ENCODE results near the gene SYT17. TPM values are rescaled to one million over a fixed set of nuclear protein-coding genes. Genes with fewer than 3 reads are reported as not detected.

SYT17 gene, protein sequence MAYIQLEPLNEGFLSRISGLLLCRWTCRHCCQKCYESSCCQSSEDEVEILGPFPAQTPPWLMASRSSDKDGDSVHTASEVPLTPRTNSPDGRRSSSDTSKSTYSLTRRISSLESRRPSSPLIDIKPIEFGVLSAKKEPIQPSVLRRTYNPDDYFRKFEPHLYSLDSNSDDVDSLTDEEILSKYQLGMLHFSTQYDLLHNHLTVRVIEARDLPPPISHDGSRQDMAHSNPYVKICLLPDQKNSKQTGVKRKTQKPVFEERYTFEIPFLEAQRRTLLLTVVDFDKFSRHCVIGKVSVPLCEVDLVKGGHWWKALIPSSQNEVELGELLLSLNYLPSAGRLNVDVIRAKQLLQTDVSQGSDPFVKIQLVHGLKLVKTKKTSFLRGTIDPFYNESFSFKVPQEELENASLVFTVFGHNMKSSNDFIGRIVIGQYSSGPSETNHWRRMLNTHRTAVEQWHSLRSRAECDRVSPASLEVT
- 0.65 TPM in 1 of 2 replicates, not detected in the other for total RNA-seq

GRCh38 chr16:19167710-19168370 is at the start of gene SYT17:
TSS of gene SYT17 (plus strand) at chr16:19168240. CDS start at chr16:19168647, 407 bp downstream.

GRCh38 chr16:19285431-19285830 is 117.4 kb downstream of the SYT17 start, which contains the start of gene CLEC19A:
TSS of gene CLEC19A (plus strand) at chr16:19285731. CDS start at chr16:19285852, 121 bp downstream.

Other genes starting within 250 kb of the SYT17 start
- 16.6 and 38.6 TPM in 2 replicates for gene SMG1, start 241.8 kb upstream of the SYT17 start, total RNA-seq
- 1.1 TPM in 1 of 2 replicates, not detected in the other for gene TMC7, start 184.3 kb upstream of the SYT17 start, total RNA-seq
- 6.6 and 10.8 TPM in 2 replicates for gene COQ7, start 100.6 kb upstream of the SYT17 start, total RNA-seq
- gene ITPRIPL2, start 54.3 kb upstream of the SYT17 start, total RNA-seq = 23.6 and 45.7 TPM in 2 replicates
- gene CLEC19A, start 117.5 kb downstream of the SYT17 start, total RNA-seq = not detected in 2 replicates
- not detected in 2 replicates for gene TMC5, start 249.6 kb downstream of the SYT17 start, total RNA-seq